Measurements from ENCODE around the gene ATP2A1.
"Not testable (repeated sequence)": the region's sequence is repeated elsewhere in the genome, so short reads cannot be mapped to it uniquely, and the experiment has no call there.

The ATP2A1 gene

GRCh38 chr16:28913946-28914724 is 35.8 kb downstream of the ATP2A1 start:
- DNase-seq: no peak

GRCh38 chr16:28915181-28915580 is 36.9 kb downstream of the ATP2A1 start:
- no peak for DNase-seq

GRCh38 chr16:28917095-28917494 is 38.8 kb downstream of the ATP2A1 start:
- DNase-seq: no peak

- DNase-seq: no peak
Measured at GRCh38 chr16:28918698-28919097, 40.4 kb downstream of the ATP2A1 start.

- no peak for DNase-seq
Measured at GRCh38 chr16:28923231-28923587, 44.9 kb downstream of the ATP2A1 start.

GRCh38 chr16:28923652-28924398 is 45.5 kb downstream of the ATP2A1 start:
- no peak for DNase-seq

- DNase-seq: no peak
Measured at GRCh38 chr16:28924399-28924761, 46.1 kb downstream of the ATP2A1 start.

GRCh38 chr16:28924762-28925385 is 46.6 kb downstream of the ATP2A1 start, which contains the start of gene RABEP2:
Gene RABEP2, minus strand, starts transcription at chr16:28925238. Its CDS starts 75 bp downstream, at chr16:28925163.
- peak; percentile 94 for DNase-seq

GRCh38 chr16:28925386-28926228 is 47.3 kb downstream of the ATP2A1 start:
- DNase-seq: peak; percentile 36

GRCh38 chr16:28926284-28926683 is 48.0 kb downstream of the ATP2A1 start:
- not testable (repeated sequence) for DNase-seq

GRCh38 chr16:28927815-28928214 is 49.5 kb downstream of the ATP2A1 start:
- DNase-seq: no peak

- DNase-seq: no peak
Measured at GRCh38 chr16:28930203-28930602, 51.9 kb downstream of the ATP2A1 start.

GRCh38 chr16:28930652-28931051 is 52.4 kb downstream of the ATP2A1 start:
- no peak for DNase-seq

- DNase-seq: no peak
Measured at GRCh38 chr16:28931801-28932225, 53.5 kb downstream of the ATP2A1 start, which contains the start of gene CD19. Gene CD19, plus strand, starts transcription at chr16:28931971. Its CDS starts 30 bp downstream, at chr16:28932001.

GRCh38 chr16:28932339-28933141 is 54.3 kb downstream of the ATP2A1 start:
- DNase-seq: no peak

- no peak for DNase-seq
Measured at GRCh38 chr16:28933171-28933570, 54.9 kb downstream of the ATP2A1 start.

GRCh38 chr16:28935346-28935745 is 57.1 kb downstream of the ATP2A1 start:
- DNase-seq: no peak

GRCh38 chr16:28935924-28936783 is 57.9 kb downstream of the ATP2A1 start:
- DNase-seq: no peak

- DNase-seq: no peak
Measured at GRCh38 chr16:28936784-28937155, 58.5 kb downstream of the ATP2A1 start.

GRCh38 chr16:28937222-28937876 is 59.1 kb downstream of the ATP2A1 start:
- DNase-seq: no peak

Measured in COR-L47 (cell line).